Cardiac fibroblast (primary cell): Measurements from ENCODE around the gene GPX3.

Experiments used
- DNase-seq, 2 donors: peaks; one replicate each; pipeline versions ENCODE4 v3.0.0 to v3.0.0-alpha.2; 2010; ENCODE audit warnings: low read depth in 2 of 2
- H3K4me3 ChIP-seq, 2 donors: replicated peaks in 1 of 2; 1 replicate in 1 of 2; 2 replicates in 1 of 2; pipeline ENCODE4 v1.5.1; 2011; ENCODE audit warnings: low read depth in 2 of 2, low read length in 2 of 2, mild to moderate bottlenecking in 2 of 2, moderate library complexity in 1 of 2
- CTCF ChIP-seq: IDR thresholded peaks from one replicate; pipeline ENCODE4 v1.5.1; 2011; ENCODE audit warnings: low read depth, mild to moderate bottlenecking, low read length, inconsistent platforms

The GPX3 gene

GRCh38 chr5:151004499-151004898 lies 15.9 kb upstream of the GPX3 start:
- no peak overlapping the region for H3K4me3 ChIP-seq
- TF ChIP-seq CTCF = no peak
- no peak for DNase-seq

- DNase-seq = peak in 1 of 2 donors; percentile 63
- no peak for TF ChIP-seq CTCF
- H3K4me3 ChIP-seq = no peak overlapping the region
Measured at GRCh38 chr5:151005187-151005949, 15.0 kb upstream of the GPX3 start.

- no peak overlapping the region for H3K4me3 ChIP-seq
Measured at GRCh38 chr5:151005950-151006576, 14.3 kb upstream of the GPX3 start.

GRCh38 chr5:151006704-151007334 lies 13.6 kb upstream of the GPX3 start:
- no peak overlapping the region for H3K4me3 ChIP-seq
- no peak for DNase-seq
- no peak for TF ChIP-seq CTCF

More at GRCh38 chr5:151005950-151006576, 14.3 kb upstream of the GPX3 start:
- TF ChIP-seq CTCF = no peak
- peak; percentile 41 to 96 for DNase-seq

- DNase-seq = no peak
- no peak for TF ChIP-seq CTCF
- H3K4me3 ChIP-seq = no peak overlapping the region
Measured at GRCh38 chr5:151007430-151008209, 12.8 kb upstream of the GPX3 start.

GRCh38 chr5:151008210-151008491 lies 12.2 kb upstream of the GPX3 start:
- DNase-seq = no peak
- TF ChIP-seq CTCF = no peak

More at GRCh38 chr5:151008210-151008491, 12.2 kb upstream of the GPX3 start:
- no peak overlapping the region for H3K4me3 ChIP-seq
